Thyroid gland (tissue), 4 donors: Measurements from ENCODE around the gene SELL. TPM values are rescaled to one million over a fixed set of nuclear protein-coding genes. Genes with fewer than 3 reads are reported as not detected.
A peak's percentile ranks its signal among the peaks of the same experiment; 100 is the strongest.

Experiments
- DNase-seq, 2 donors: peaks; one replicate each; pipeline ENCODE4 v3.0.0-alpha.2; 2019
- H3K27ac ChIP-seq, 3 donors: fragments of 200-600 bp; sonication (generic); 1 replicate in 2 of 3; 2 replicates in 1 of 3; pipeline ENCODE4 v1.5.1; 2016 to 2019; ENCODE audit warnings: mild to moderate bottlenecking in 1 of 3, moderate library complexity in 1 of 3
- H3K27me3 ChIP-seq: fragments of 200-600 bp; sonication (generic); one replicate; pipeline ENCODE4 v1.5.1; 2019
- H3K36me3 ChIP-seq, 2 donors: fragments of 200-600 bp; sonication (generic); one replicate each; pipeline ENCODE4 v1.5.1; 2016 to 2019
- H3K4me1 ChIP-seq, 2 donors: fragments of 200-600 bp; sonication (generic); one replicate each; pipeline ENCODE4 v1.5.1; 2017 to 2019
- H3K4me3 ChIP-seq, 3 donors: fragments of 200-600 bp; sonication (generic); replicated peaks in 1 of 3; 1 replicate in 2 of 3; 2 replicates in 1 of 3; pipeline ENCODE4 v1.5.1; 2016; ENCODE audit warnings: mild to moderate bottlenecking in 1 of 3
- H3K9me3 ChIP-seq: fragments of 200-600 bp; sonication (generic); one replicate; pipeline ENCODE4 v1.5.1; 2017
- CTCF ChIP-seq, 6 experiments: fragments of 200-600 bp in 3 of 6; fragments of 450-650 bp in 3 of 6; sonication (generic) in 3 of 6; IDR thresholded peaks; one replicate each; pipeline ENCODE4 v1.5.1; 2016 to 2019; ENCODE audit warnings: antibody characterized with exemption in 6 of 6, mild to moderate bottlenecking in 2 of 6, inconsistent platforms in 1 of 6, moderate library complexity in 1 of 6
- POLR2A ChIP-seq, 2 donors: fragments of 450-650 bp; IDR thresholded peaks; one replicate each; pipeline ENCODE4 v1.6.1; 2017; ENCODE audit warnings: antibody characterized with exemption in 2 of 2, mild to moderate bottlenecking in 2 of 2, moderate library complexity in 1 of 2
- WGBS, 2 donors: methylation state at CpG; one replicate each; pipeline ENCODE4 v1.1.5; 2017; 5-methylcytosine and 5-hydroxymethylcytosine counted together
- intact Hi-C: fragments of 100-400 bp; cut with DNase I; formaldehyde crosslinking; loops from one replicate; pipeline ENCODE4 v1.15.1; 2023
- total RNA-seq, 4 donors: library from RNA; depleted of rRNA; stranded (reverse); fragments of >200 nt; gene quantifications; one replicate each; pipeline ENCODE4 v1.2.3, GENCODE V29; 2016

The SELL gene
- total RNA-seq, 4 donors from 2014 or later: 0.45 to 4.2 (median 1.7) TPM

- no peak for TF ChIP-seq CTCF (IDR thresholded peaks at IDR 0.05)
- TF ChIP-seq POLR2A (IDR thresholded peaks at IDR 0.05): no peak
- intact Hi-C loops: no loop called here
- Histone ChIP-seq H3K27ac (no peak overlapping the region), H3K27me3 (no peaks in the 10 kb centered on the region), H3K36me3 (no peaks in the 10 kb centered on the region), H3K4me1 (peaks cover 9 to 10% of the 10 kb centered on the region in 2 donors), H3K4me3 (no peak overlapping the region), H3K9me3 (no peaks in the 10 kb centered on the region)
- DNase-seq: no peak
- 54 to 55% methylated on average over 5 of the region's 5 CpGs for WGBS, 2 donors
Measured at GRCh38 chr1:169745015-169745861, 33.8 kb upstream of the SELL start.

- intact Hi-C loops: no loop called here
- no peaks in the 10 kb centered on the region for H3K9me3 ChIP-seq
- H3K4me1 ChIP-seq: peaks cover 9 to 10% of the 10 kb centered on the region in 2 donors
- H3K27me3 ChIP-seq: no peaks in the 10 kb centered on the region
- no peaks in the 10 kb centered on the region for H3K36me3 ChIP-seq
- WGBS, 2 donors: 37 to 44% methylated on average over 6 of the region's 6 CpGs
- TF ChIP-seq CTCF (IDR thresholded peaks at IDR 0.05) (no peak), POLR2A (IDR thresholded peaks at IDR 0.05) (no peak)
- H3K27ac ChIP-seq: no peak overlapping the region
- H3K4me3 ChIP-seq: no peak overlapping the region
- peak; percentile 44 to 53 for DNase-seq
Measured at GRCh38 chr1:169741666-169742394, 30.4 kb upstream of the SELL start.

DNA sequence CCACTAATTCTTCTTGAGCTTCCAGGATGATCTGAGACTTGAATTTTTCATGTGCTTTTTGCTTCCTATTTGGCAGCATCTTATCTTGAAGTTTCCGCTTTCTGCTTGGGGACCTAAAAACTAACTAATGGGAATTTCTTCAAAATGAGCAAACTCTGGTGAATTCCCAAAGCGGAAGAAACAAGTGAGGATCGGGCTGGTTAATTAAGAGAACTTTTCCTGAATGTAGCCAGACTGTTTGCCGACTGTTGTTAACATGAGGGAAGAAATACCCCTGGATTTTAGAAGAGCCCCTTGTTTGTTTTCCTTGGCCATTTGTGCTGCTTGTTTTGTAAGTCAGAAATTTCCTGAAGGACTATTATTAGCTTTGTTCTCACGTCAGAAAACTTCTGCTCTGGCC lies 28.6 kb upstream of the SELL start:
- H3K4me3 ChIP-seq: no peak overlapping the region
- TF ChIP-seq CTCF (IDR thresholded peaks at IDR 0.05) (no peak), POLR2A (IDR thresholded peaks at IDR 0.05) (no peak)
- DNase-seq: no peak
- 48 to 50% methylated on average over 5 of the region's 5 CpGs for WGBS, 2 donors
- intact Hi-C loops: no loop called here
- no peaks in the 10 kb centered on the region for H3K27me3 ChIP-seq
- H3K9me3 ChIP-seq: no peaks in the 10 kb centered on the region
- H3K4me1 ChIP-seq: peaks cover 9 to 10% of the 10 kb centered on the region in 2 donors
- peak overlapping the region in 1 of 3 donors; percentile 59 for H3K27ac ChIP-seq
- H3K36me3 ChIP-seq: no peaks in the 10 kb centered on the region

- TF ChIP-seq POLR2A (IDR thresholded peaks at IDR 0.05): no peak
- no peak for TF ChIP-seq CTCF (IDR thresholded peaks at IDR 0.05)
- Histone ChIP-seq H3K4me1 (no peaks in the 10 kb centered on the region), H3K9me3 (no peaks in the 10 kb centered on the region), H3K27me3 (no peaks in the 10 kb centered on the region), H3K36me3 (no peaks in the 10 kb centered on the region), H3K4me3 (no peak within 1 kb of the TSS), H3K27ac (no peak within 1 kb of the TSS)
- intact Hi-C loops: no loop called here
- 68 to 69% methylated on average over 7 of the region's 7 CpGs for WGBS, 2 donors
- DNase-seq: no peak
Measured at GRCh38 chr1:169733924-169734323, 22.5 kb upstream of the SELL start, which contains the start of gene SELE. Gene SELE, minus strand, starts transcription at chr1:169734079. Its CDS starts 467 bp downstream, at chr1:169733612.

DNA sequence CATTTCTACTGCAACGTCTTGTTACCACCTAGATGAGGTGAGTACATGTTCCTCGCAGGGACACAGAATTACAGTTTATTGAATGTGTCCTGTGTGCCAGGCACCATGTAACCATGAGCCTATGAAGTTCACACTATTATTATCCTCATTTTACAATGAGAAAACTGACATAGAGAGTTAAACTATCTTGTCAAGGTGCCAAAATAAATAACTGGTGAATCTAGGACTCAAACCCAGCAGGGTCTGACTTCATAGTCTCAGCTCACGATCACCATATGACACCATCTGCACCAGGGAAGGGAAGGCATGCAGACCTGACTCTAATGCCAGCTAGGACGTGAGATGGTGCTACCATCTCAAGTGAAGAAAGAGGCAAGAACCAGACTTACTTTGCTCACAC lies 20.0 kb upstream of the SELL start:
- no peak overlapping the region for H3K27ac ChIP-seq
- H3K9me3 ChIP-seq: no peaks in the 10 kb centered on the region
- no peaks in the 10 kb centered on the region for H3K4me1 ChIP-seq
- no peaks in the 10 kb centered on the region for H3K36me3 ChIP-seq
- no peaks in the 10 kb centered on the region for H3K27me3 ChIP-seq
- H3K4me3 ChIP-seq: no peak overlapping the region
- 79 to 80% methylated on average over 4 of the region's 4 CpGs for whole genome bisulfite sequencing, 2 donors
- intact Hi-C loops: no loop called here
- no peak for DNase-seq
- TF ChIP-seq POLR2A (IDR thresholded peaks at IDR 0.05) (no peak), CTCF (IDR thresholded peaks at IDR 0.05) (no peak)
